Stimulated activated CD4-positive, alpha-beta T cell treated with anti-CD3 and anti-CD28 coated beads, Interleukin-2, amount 100 ng/mL, for 4 hours (primary cell): ENCODE data around the gene ACOX3.
"Not testable (repeated sequence)": the region's sequence is repeated elsewhere in the genome, so short reads cannot be mapped to it uniquely, and the experiment has no call there.

Experiments used
- DNase-seq: peaks from one replicate; pipeline ENCODE4 v3.0.0-alpha.2; 2020; ENCODE audit warnings: low read depth

The ACOX3 gene

DNA sequence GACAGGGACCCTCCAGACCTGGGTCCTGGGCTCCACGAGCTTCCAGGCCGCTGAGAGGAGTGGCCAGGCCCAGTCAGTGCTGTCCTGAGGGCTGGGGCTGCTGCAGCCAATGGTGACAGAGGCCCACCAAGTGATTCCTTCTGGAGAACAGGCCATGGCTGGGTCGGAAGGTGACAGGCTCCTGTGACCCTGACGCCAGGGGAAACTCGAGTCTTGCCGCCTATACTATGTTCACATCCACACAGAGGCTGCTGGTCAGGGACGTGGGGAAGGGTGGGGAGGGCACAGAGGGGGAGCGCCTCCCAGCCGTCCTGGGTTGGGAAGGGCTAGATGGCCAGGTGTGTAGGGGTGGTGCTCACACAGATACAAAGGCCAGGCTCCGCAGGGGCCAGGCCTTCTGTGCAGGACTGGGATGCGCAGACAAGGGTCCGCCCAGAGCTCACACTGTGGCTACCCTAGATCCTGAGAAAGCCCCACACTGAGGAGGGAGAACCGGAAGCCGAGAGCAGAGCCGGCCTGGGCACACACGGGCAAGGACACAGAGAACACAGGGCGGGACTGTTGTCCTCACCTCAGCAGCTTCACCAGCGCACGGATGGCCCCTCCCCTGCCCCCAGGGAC, 89.6 kb downstream of the ACOX3 start:
- DNase-seq = no peak

DNA sequence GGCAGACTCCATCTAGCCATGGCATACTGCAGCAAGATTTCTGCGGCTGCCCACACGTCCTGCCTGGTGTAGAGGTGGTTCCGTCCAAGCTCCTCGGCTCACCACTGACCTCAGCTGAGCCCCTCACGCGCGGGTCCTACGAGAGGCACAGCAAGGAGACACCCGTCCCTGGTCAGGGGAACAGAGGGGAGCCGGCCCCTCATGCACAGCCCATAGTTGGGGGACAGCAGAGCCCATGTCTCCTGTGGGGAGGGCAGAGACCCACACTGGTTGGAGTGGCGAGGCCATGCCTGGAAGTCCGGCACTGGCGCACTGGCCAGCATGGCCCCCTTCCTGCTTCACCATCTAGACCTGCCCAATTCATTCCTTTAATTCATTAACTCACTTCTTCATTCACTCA, 90.2 kb downstream of the ACOX3 start:
- no peak for DNase-seq

DNA sequence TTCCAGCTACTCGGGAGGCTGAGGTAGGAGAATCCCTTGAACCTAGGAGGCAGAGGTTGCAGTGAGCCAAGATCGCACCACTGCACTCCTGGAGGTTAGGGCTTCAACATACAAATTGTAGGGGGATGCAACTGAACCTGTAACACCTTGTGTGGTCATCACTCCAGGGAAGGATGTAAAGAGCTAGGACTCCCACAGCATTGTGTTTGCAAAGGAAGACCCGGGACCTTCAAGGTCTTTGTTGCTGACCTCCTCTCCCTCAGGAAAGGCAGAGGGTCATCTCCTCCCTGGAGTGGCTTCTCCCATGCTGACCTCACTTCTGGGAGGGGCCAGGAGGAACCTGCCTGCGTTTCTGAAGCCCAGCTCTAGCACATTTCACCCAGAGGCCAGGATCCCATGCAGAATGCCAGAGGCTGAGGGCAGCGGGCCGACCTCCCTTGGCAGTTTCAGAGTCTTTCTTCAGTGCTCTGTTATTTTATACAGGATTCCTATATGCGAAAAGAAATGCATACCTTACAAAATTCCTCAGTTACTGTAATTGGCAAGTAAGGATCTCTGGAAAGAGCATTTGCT, 90.8 kb downstream of the ACOX3 start:
- no peak for DNase-seq

DNA sequence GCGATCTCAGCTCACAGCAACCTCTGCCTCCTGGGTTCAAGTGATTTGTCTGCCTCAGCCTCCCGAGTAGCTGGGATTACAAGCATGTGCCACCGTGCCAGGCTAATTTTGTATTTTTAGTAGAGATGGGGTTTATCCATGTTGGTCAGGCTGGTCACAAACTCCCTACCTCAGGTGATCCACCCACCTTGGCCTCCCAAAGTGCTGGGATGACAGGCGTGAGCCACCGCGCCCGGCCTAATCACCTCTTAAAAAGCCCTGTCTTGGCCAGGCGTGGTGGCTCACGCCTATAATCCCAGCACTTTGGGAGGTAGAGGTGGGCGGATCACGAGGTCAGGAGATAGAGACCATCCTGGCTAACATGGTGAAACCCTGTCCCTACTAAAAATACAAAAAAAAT, 91.3 kb downstream of the ACOX3 start:
- not testable (repeated sequence) for DNase-seq

DNA sequence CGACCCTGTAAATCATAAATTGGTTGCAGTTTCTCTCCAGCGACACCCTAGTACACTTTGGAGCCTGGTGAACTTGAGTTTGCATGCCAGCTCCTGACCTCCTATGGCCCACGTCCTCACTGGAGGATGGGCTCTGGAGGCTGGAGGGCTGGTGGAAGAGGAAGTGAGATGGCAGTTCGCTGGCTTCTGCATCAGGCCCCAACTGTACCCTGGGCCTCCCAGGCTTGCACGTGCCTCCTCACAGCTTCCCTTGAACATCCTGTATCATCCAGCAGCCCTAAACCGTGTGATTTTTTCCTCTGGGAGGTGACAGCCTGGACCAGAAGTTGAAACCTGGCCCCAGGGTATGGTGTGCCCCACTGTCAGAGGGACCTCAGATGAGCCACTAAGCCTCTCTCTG, 92.5 kb downstream of the ACOX3 start:
- DNase-seq = no peak

DNA sequence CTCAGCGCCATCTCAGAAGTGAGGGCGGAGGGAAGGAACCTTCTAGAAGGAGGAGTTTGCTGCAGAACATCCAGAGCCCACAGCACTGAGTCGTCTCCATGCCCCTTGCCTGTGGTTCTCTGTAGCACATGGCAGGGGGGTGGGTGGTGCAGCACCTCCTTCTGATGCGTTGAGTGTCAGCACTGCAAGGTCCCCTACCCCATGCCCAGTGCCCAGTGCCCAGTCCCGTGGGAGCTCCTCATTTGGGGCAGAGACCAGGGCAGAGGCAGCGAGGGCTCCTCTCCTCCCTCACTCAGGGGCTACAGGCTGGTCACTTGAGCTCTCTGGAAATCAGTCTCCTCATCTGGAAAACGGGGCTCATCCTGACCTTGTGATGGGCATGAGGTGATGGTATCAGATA, 92.9 kb downstream of the ACOX3 start:
- DNase-seq = no peak

DNA sequence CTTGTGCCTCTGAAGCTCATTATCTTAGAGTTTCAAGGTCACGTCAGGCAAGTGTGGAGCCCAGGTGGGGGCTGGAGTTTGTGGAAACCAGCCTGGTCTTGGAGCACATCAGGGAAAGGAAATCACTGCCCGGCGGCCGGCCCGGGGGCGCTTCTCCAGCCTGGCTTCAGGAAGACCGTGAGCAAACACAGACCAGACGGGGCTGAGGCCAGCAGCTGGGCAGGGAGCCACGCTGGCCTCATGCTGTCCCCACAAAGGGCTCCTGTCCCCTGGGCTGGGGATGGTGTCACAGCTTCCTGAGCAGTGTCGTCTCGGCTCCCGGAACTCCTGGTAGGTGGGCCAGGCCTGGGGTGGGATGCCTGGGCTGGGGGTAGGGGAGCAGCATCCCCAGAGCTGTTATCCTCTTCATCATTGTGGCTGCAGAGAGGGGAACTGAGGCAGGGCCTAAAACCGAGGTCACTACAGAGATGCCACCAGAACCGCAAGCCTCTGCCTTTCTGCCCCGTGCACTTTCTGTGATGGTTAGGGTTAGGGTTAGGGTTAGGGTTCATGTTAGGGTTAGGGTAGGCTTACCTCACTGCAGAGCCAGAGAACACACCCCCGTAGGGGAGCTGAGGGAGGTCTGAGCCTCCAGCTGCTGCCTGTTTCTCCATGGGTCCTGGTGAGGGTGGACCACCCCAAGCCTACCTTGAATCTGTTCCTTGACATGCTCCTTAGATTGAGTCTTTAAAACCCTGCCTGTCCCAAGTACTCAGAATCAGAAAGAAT, 93.5 kb downstream of the ACOX3 start:
- DNase-seq = no peak

DNA sequence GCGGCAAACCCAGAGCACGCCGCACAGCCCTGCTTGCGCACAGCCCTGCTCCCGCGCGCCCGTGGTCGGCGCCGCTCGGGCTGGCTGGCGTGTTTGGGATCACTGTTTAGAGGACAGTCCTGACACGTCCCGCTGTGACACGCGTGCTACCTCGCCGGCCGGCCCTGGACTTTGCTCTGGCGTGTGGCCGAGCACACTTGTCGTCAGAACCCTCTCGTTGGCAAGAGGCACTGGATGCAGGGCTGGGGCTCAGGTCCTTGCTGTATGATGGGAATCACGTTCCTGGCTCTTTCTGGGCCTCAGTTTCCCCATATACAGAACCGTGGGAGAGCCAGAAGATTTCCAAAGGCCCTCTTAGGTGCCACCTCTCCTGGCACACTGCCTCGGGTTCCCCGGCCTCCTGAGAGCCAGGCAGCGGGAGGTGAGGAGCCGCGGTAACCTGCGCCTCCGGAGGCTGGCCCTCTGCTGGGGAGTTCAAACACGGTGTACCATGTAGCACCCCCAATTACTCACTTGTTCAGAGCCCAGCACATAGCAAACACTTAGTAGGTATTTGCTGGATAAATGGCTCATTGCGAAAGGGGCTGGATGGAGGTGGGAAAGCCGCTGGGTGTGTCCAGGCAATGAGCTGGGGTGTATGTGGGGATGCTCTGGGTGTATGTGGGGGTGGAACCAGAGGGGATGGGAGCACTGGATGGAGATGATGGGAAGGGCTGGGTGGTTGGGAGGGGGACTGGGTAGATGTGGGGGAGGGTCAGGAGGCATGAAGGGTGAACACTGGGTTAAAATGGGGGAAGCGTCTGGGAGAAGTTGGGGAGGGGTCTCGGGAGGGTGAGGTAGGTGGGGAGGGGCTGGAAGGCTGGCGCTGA, 94.3 kb downstream of the ACOX3 start:
- DNase-seq = no peak

DNA sequence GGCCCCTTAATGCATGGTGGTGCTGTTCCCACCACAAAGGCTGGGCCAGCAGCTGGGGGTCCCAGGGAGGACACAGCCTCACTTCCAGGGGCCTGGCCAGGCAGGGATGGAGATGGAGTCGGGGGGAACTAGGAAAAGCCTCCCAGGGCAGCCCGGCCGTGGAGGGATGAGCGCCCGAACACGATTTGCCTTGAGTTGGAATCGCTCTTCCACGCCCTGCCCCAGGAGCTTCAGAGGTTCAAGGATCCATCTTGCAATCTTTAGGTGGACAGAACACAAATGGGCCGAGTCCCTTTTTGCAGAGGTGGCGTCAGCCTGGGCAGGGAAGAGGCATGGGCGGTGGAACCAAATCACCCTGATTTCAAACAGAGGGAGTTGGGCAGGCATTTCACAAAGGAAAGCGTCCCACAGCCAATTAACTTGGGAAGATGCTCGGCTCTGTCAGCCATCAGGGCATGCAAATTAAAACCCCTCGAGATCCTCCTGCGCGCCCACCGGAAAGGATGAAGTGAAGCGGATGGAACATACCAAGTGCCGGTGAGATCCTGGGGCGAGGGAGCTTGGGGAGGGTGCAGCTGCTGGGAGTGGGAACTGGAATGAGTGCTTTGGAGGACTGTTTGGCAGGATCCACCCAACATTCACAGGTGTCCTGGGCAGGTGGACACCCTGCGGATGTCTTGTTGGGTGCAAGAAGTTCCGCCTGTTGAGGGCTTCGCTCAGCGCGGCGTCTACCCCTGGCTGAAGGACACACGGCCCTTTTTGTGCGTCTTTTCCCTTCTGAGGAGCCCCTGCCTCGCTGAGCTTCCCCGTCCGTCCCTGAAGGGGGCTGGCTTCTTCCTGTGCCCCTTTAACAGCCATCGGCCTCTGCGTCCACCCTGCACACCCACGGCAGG, 95.2 kb downstream of the ACOX3 start:
- no peak for DNase-seq

DNA sequence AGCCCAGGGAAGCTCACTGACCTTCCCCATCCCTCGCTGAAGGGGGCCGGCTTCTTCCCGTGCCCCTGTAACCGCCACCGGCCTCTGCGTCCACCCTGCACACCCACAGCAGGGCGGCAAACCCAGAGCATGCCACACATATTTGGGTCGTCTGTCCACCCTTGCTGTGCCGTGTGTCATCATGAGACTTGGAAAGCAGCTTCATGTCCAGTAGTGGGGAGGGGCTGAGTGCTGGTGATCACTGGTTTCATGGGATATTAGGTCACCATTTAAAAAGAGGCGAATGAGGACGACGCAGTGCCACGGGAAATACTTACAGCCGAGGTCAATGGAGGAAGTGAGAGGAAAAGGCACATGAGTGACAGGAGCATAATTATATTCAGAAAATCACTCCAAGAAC, 96.1 kb downstream of the ACOX3 start:
- DNase-seq = no peak

DNA sequence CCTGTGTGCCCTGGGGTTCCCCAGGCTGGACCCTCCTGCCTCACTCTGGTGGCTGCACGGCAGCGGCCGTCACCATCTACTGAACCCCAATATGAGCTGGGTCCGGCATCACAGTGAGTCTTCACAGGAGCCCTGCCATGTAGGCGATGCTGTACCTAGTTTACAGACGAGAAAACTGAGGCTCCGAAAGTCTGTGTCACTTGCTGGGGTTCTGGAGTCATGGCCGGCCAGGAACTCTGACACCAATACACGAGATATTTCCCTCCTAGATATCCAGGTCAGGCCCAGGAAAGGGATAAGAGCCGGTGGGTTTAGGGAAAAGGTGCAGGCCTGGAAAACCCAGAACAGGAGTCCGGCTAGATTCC, 96.6 kb downstream of the ACOX3 start:
- no peak for DNase-seq

DNA sequence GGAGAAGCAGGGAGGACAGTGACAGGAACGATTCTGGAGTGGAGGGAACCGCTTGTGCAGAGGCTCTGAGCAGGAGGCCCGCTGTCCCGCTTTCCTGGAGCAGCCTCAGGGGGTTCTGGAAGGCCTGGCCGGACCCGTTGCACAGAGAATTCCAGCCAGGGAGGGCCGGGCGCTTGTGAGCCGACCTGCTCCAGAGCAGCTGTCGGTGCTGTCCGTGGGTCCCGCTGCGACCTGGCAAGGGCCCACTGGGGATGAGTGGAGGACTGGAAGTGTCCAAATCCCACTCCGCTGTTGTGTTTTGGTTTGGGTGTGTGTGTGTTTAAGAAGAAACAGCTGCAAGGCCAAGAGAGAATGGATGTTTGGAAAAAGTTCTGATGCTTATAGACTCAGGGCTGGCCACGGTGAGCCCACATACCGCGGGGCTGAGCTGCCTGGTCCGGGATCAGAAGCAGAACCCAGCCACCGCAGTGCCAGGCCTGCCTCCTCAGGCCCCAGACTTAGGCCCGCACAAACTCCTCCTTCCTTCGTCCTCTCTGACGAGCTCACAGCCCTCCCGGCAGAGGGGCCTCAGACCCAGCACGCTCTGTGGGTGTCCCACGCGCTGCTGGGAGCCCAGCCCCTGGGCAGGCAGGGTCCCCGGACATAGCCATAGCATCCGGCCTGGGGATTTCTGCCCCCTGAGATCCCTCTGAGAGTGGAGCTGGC, 97.1 kb downstream of the ACOX3 start:
- no peak for DNase-seq

DNA sequence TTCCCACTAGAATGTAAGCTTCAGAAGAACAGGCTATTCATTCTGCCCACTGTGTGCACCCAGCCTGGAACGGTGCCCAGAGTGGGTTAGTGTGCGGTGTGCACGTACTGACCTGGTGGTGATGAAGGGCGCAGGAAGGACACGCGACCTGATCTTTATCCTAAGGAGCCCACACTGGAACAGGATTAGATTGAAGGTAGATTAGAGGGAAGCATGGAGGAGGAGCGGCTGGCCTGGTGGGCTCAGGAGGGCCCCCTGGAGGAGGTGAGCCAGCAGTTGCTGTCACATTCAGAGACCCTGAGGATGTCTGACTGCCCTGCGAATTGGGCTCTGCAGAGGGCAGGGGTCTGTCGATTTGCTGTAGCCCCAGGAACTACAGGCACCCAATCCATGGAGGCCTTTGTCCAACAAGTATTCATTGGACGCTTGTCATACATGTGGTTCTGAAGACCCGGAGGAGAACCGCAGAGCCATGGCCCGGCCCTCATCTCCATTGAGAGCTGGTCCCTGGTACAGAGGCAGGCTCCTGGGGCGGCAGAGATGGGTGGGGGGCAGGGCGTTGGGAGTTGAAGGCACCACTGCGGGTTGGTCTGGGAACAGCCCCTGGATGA, 97.8 kb downstream of the ACOX3 start:
- no peak for DNase-seq

DNA sequence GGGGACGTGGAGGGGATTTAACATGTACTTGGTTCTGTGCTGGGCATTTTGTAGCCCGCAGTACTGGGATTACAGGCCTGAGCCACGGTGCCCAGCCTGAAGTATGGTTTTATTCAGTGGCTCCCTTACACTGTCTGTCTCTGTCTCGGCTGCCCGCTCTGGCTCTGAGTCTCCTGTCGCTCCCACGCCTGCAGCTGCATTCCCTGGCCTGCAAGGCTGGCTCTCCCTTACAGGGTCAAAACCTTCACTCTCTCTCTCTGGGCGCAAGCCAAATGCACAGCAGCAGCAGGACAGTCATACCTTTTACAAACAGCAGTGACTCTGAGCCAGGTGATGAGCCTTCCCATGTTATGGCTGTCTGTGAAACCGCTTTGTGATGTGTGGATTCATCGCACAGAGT, 98.8 kb downstream of the ACOX3 start:
- no peak for DNase-seq

DNA sequence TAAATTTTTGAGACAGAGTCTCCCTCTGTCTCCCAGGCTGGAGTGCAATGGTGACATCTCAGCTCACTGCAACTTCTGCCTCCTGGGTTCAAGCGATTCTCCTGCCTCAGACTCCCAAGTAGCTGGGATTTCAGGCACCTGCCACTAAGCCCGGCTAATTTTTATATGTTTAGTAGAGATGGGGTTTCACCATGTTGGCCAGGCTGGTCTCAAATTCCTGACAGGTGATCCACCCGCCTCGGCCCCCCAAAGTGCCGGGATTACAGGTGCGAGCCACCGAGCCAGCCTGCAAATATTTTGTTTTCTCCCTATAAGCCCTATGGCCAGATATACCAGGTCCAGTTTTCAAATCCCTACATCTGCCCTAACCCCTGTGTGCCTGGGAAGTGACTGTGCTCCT, 99.2 kb downstream of the ACOX3 start:
- not testable (repeated sequence) for DNase-seq

DNA sequence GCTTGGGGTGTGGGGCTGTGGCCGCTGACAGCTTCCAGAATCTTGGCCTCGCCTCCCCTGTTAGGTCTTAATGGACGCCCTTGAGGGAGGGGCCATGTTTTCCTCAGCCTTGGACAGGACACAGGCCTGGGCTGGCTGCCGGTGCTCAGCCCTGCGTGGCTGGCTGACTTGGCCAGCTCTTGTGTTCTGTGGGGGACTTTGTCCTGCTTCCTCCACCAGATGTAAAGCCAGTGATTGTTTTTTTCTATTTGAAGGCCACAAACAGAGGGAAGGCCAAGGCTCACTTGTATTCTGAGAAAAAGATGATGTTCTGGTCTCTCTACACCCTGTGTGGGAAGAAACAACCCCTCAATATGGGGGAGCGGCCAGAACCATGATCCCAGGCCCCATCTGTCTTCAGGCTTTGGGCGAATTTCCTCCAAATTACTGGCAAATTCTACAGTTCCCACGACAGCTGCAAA, 99.7 kb downstream of the ACOX3 start:
- no peak for DNase-seq

DNA sequence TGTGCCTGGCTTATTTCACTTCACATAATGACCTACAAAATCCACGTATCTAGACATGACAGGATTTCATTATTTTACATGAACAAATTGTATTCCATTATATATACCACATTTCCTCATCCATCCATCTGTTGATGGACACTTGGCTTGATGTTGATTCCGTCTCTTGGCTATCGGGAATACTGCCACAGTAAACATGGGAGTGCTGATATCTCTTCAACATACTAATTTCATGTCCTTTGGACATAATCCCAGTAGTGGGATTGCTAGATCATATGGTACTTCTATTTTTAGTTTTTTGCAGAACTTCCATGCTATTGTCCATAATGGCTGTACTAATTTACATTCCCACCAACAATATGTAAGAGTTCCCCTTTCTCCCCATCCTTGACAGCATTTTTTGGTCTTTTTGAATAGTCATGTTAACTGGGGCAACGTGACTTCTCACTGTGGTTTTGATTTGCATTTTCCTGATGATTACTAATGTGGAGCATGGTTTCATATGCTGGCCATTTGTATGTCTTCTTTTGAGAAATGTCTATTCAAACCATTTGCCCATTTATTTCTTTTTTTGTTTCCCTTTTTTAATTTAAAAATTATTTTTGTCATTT, 102.1 kb downstream of the ACOX3 start:
- no peak for DNase-seq

DNA sequence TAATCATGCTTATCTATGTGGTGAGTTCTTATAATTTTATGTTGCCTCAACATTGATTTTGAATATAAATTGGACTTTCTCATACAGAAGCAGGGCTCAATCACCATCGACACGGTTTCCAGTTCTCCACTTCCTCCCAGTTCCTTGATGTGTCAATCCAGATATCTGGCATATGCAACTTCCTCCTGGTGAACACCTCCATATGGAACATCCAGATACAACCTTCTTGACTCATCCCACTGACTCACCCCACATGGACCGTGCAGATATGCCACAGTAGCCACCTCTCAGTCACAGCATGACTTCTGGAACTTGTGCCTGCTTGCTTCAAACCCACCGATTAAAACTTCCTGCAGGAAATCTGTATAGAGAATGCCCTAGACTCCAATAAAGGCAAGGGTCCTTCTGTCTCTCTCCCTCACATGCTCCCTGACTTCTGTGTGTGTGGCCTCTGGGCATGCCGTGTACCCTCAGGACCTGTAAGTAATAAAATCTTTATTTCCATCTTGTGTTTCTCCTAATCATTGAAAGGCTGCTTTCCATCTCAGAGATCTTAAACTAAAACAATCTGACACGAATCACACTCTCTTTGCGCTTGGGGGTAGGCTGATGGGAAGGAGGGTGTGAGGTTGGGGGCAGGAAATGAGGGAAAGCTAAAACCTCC, 104.0 kb downstream of the ACOX3 start:
- no peak for DNase-seq

DNA sequence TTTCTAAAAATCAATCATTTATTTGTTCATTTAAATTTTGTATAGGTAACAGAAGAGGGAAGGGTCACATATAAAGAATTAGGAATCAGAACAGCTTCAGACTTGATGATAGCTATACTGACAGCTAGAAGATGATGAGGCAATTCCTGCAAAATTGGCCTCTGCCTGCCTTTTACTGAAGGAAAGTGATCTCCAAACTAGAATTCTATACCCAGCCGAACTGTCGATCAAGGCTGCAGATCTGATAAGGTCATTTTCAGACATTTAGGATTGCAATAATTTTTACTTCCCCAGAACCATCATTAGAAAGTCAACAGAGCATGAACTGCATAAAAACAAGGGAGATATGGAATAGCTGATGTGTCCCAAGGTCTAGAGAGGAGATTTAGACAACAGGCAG, 104.7 kb downstream of the ACOX3 start:
- no peak for DNase-seq
